ENCODE measurements around the gene NEK7. TPM values are rescaled to one million over a fixed set of nuclear protein-coding genes. Genes with fewer than 3 reads are reported as not detected.

NEK7 gene
- total RNA-seq, 4 donors from 2014 or later, result 98.1 to 152 (median 118) TPM

GRCh38 chr1:198134252-198134651, 22.5 kb upstream of the NEK7 start:
- Histone ChIP-seq H3K4me1 (no peaks in the 10 kb centered on the region), H3K36me3 (no peaks in the 10 kb centered on the region), H3K9me3 (no peaks in the 10 kb centered on the region), H3K27ac (no peak overlapping the region), H3K27me3 (no peaks in the 10 kb centered on the region), H3K4me3 (no peak overlapping the region)
- intact Hi-C loops (cut with DNase I; ENCODE audit: low total_unique reads) (no loop called here), in situ Hi-C loops (cut with MboI; ENCODE audit: low sequenced_read_pairs in 4 of 4) (no loop called here)
- ATAC-seq, result no peak
- DNase-seq, result no peak
- TF ChIP-seq POLR2A (IDR thresholded peaks at IDR 0.05) (no peak), CTCF (IDR thresholded peaks at IDR 0.05 in 4 of 5, conservative IDR thresholded peaks at IDR 0.05 in 1 of 5) (no peak)

DNA sequence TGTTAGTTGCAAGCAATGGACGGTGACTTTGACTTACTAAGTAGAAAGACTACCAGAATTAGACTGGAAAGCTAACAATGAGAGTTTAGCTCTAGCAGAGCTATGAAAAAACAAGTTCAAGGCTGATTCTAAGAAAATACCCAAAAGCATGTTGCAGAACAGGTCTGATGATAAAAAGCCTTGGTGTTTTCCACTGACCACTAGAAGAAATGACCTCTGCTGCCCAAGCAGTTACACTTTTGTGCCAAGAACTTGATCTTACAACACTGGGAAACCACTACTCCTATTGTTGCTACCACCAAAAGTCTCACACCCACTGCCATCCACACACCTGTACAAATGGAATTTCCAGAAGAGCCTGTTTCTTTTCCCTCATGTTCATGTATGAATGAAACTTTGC, 21.4 kb upstream of the NEK7 start:
- Histone ChIP-seq H3K27ac (no peak overlapping the region), H3K36me3 (no peaks in the 10 kb centered on the region), H3K27me3 (no peaks in the 10 kb centered on the region), H3K9me3 (no peaks in the 10 kb centered on the region), H3K4me1 (no peaks in the 10 kb centered on the region), H3K4me3 (no peak overlapping the region)
- in situ Hi-C loops (cut with MboI; ENCODE audit: low sequenced_read_pairs in 4 of 4), result no loop called here
- TF ChIP-seq POLR2A (IDR thresholded peaks at IDR 0.05) (no peak), CTCF (IDR thresholded peaks at IDR 0.05 in 4 of 5, conservative IDR thresholded peaks at IDR 0.05 in 1 of 5) (no peak)
- no peak for ATAC-seq
- DNase-seq, result no peak
- intact Hi-C loops (cut with DNase I; ENCODE audit: low total_unique reads), result no loop called here

- in situ Hi-C loops (cut with MboI; ENCODE audit: low sequenced_read_pairs in 4 of 4), result no loop called here
- Histone ChIP-seq H3K27me3 (no peaks in the 10 kb centered on the region), H3K9me3 (no peaks in the 10 kb centered on the region), H3K4me3 (no peak overlapping the region), H3K27ac (no peak overlapping the region), H3K4me1 (no peaks in the 10 kb centered on the region), H3K36me3 (no peaks in the 10 kb centered on the region)
- no peak for ATAC-seq
- TF ChIP-seq POLR2A (IDR thresholded peaks at IDR 0.05) (no peak), CTCF (IDR thresholded peaks at IDR 0.05 in 4 of 5, conservative IDR thresholded peaks at IDR 0.05 in 1 of 5) (no peak)
- DNase-seq, result no peak
- intact Hi-C loops (cut with DNase I; ENCODE audit: low total_unique reads), result no loop called here
Measured at GRCh38 chr1:198141668-198142351, 15.0 kb upstream of the NEK7 start.

DNA sequence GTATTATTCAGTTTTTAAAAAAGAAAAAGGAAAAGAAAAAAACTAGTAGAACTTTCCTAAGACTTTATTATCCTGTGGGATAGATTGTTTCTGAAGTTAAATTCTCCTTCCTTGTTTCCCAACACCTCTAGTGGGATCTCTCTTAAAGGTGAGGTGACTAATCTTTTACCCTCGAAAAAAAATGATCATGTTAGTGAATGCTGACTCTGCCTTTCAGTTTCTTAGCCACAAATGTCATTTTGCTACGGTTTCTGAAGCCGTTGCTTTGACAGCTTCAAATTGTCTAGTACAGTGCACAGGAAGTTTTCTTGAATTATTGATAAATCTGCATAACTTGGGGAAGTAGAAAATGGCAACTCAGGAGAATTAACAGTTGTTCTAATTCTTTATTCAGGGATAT, 13.0 kb upstream of the NEK7 start:
- in situ Hi-C loops (cut with MboI; ENCODE audit: low sequenced_read_pairs in 4 of 4), result no loop called here
- no peaks in the 10 kb centered on the region for H3K4me1 ChIP-seq
- no peak for ATAC-seq
- no peak for TF ChIP-seq POLR2A (IDR thresholded peaks at IDR 0.05)
- TF ChIP-seq CTCF (IDR thresholded peaks at IDR 0.05 in 4 of 5, conservative IDR thresholded peaks at IDR 0.05 in 1 of 5), result no peak
- intact Hi-C loops (cut with DNase I; ENCODE audit: low total_unique reads), result no loop called here
- H3K4me3 ChIP-seq, result no peak overlapping the region
- no peaks in the 10 kb centered on the region for H3K36me3 ChIP-seq
- no peak for DNase-seq
- no peaks in the 10 kb centered on the region for H3K9me3 ChIP-seq
- H3K27me3 ChIP-seq, result no peaks in the 10 kb centered on the region
- no peak overlapping the region for H3K27ac ChIP-seq

- no peak overlapping the region for H3K27ac ChIP-seq
- no peak overlapping the region for H3K4me3 ChIP-seq
- H3K4me1 ChIP-seq, result peaks cover under 1 to 5% of the 10 kb centered on the region in 2 donors
- intact Hi-C loops (cut with DNase I; ENCODE audit: low total_unique reads) (no loop called here), in situ Hi-C loops (cut with MboI; ENCODE audit: low sequenced_read_pairs in 4 of 4) (no loop called here)
- H3K27me3 ChIP-seq, result no peaks in the 10 kb centered on the region
- DNase-seq (no peak), ATAC-seq (no peak)
- no peaks in the 10 kb centered on the region for H3K36me3 ChIP-seq
- no peaks in the 10 kb centered on the region for H3K9me3 ChIP-seq
- no peak for TF ChIP-seq CTCF (IDR thresholded peaks at IDR 0.05 in 4 of 5, conservative IDR thresholded peaks at IDR 0.05 in 1 of 5)
Measured at GRCh38 chr1:198147216-198147615, 9.6 kb upstream of the NEK7 start.
